Bone marrow (tissue), 2 donors: ENCODE measurements around the gene ATP5F1D.

Experiments
- DNase-seq, 2 donors: peaks; one replicate each; lab custom pipeline; 2025; lab: John Stamatoyannopoulos, UW

The ATP5F1D gene

GRCh38 chr19:1220976-1221903 is 20.3 kb upstream of the ATP5F1D start:
- DNase-seq: no peak

GRCh38 chr19:1221904-1222255 is 19.7 kb upstream of the ATP5F1D start:
- DNase-seq: no peak

- no peak for DNase-seq
These were observed 19.2 kb upstream of the ATP5F1D start for GRCh38 chr19:1222394-1222793.

GRCh38 chr19:1223018-1223855 is 18.3 kb upstream of the ATP5F1D start:
- DNase-seq: no peak

GRCh38 chr19:1224047-1224825 is 17.3 kb upstream of the ATP5F1D start:
- no peak for DNase-seq

GRCh38 chr19:1224847-1225246 is 16.7 kb upstream of the ATP5F1D start:
- DNase-seq: no peak

- DNase-seq: no peak
These were observed 15.9 kb upstream of the ATP5F1D start for GRCh38 chr19:1225440-1226226.

GRCh38 chr19:1226227-1226518 is 15.4 kb upstream of the ATP5F1D start:
- no peak for DNase-seq

- no peak for DNase-seq
These were observed 14.8 kb upstream of the ATP5F1D start for GRCh38 chr19:1226522-1227303.

GRCh38 chr19:1227304-1228054 is 14.1 kb upstream of the ATP5F1D start:
- no peak for DNase-seq

- no peak for DNase-seq
These were observed 13.2 kb upstream of the ATP5F1D start for GRCh38 chr19:1228161-1228957.

GRCh38 chr19:1229056-1229923 is 12.3 kb upstream of the ATP5F1D start:
- DNase-seq: no peak

- no peak for DNase-seq
These were observed 11.4 kb upstream of the ATP5F1D start for GRCh38 chr19:1229924-1230782.

- no peak for DNase-seq
These were observed 10.6 kb upstream of the ATP5F1D start for GRCh38 chr19:1230783-1231489.

- DNase-seq: peak in 1 of 2 donors; percentile 56
These were observed 9.6 kb upstream of the ATP5F1D start for GRCh38 chr19:1231729-1232637.
